Parathyroid adenoma (tissue), 2 donors: ENCODE data around the gene KYNU.

Source experiments
- H2AFZ ChIP-seq: fragments of 300-600 bp; sonication (generic); one replicate; pipeline ENCODE4 v1.7.0; 2017; ENCODE audit warnings: antibody characterized with exemption, mild to moderate bottlenecking
- H3K27ac ChIP-seq: fragments of 300-600 bp; sonication (generic); one replicate; pipeline ENCODE4 v1.7.0; 2017
- H3K27me3 ChIP-seq: fragments of 300-600 bp; sonication (generic); one replicate; pipeline ENCODE4 v1.7.0; 2017; ENCODE audit warnings: low read length; ENCODE audit not compliant: control insufficient read depth, insufficient read depth
- H3K36me3 ChIP-seq: fragments of 300-600 bp; sonication (generic); one replicate; pipeline ENCODE4 v1.7.0; 2017; ENCODE audit warnings: low read length; ENCODE audit not compliant: control insufficient read depth, insufficient read depth
- H3K4me1 ChIP-seq: fragments of 300-600 bp; sonication (generic); one replicate; pipeline ENCODE4 v1.7.0; 2017; ENCODE audit warnings: control low read depth
- H3K4me2 ChIP-seq: fragments of 300-600 bp; sonication (generic); one replicate; pipeline ENCODE4 v1.7.0; 2017; ENCODE audit warnings: low read length
- H3K4me3 ChIP-seq: fragments of 300-600 bp; sonication (generic); one replicate; pipeline ENCODE4 v1.7.0; 2017; ENCODE audit warnings: low read depth, low read length
- H3K79me2 ChIP-seq: fragments of 300-600 bp; sonication (generic); one replicate; pipeline ENCODE4 v1.7.0; 2017; ENCODE audit warnings: control low read depth
- H3K9ac ChIP-seq: fragments of 300-600 bp; sonication (generic); one replicate; pipeline ENCODE4 v1.7.0; 2017; ENCODE audit warnings: mild to moderate bottlenecking
- H3K9me3 ChIP-seq: fragments of 300-600 bp; sonication (generic); one replicate; pipeline ENCODE4 v1.7.0; 2017; ENCODE audit warnings: low read length; ENCODE audit not compliant: control insufficient read depth
- TF ChIP-seq, protein P1 (sequence below): fragments of 300-600 bp; sonication (generic); IDR thresholded peaks from one replicate; pipeline ENCODE4 v1.7.0; 2017; ENCODE audit warnings: antibody characterized with exemption, mild to moderate bottlenecking
- donor health status: primary hyperparathyroidism.

Gene KYNU

DNA sequence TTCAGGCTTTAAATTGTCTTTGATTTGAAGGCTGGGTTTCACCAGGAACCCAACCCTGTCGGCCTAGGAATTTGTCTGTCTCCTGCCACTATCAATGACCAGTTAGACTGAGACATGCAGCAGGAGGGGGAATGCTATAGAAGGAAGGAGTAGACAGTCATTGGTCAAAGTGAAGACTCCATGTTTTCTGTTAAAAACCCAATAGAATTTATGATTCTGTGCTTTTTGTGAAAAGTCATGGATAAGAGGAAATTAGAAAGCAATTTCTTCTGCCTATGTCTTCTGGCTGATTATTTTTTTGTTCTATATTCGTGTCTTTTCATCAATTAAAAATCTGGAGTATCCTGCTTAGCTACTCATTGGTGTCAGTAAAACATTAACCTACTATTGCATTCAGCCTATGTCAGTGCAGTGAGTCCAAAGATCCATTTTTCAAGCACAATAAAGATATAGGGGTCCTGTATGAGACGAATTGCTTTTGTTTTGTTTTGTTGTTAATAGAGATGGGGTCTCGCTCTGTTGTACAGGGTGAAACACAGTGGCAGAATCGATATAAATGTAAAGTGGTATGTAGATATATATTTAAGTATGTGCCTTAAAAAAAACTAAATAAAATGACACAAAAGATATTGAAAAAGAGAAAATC is 7.9 kb upstream of the KYNU start:
- H3K9ac ChIP-seq: no peak overlapping the region
- H3K79me2 ChIP-seq: no peaks in the 10 kb centered on the region
- H3K27me3 ChIP-seq: no peaks in the 10 kb centered on the region
- TF ChIP-seq, protein P1, sequence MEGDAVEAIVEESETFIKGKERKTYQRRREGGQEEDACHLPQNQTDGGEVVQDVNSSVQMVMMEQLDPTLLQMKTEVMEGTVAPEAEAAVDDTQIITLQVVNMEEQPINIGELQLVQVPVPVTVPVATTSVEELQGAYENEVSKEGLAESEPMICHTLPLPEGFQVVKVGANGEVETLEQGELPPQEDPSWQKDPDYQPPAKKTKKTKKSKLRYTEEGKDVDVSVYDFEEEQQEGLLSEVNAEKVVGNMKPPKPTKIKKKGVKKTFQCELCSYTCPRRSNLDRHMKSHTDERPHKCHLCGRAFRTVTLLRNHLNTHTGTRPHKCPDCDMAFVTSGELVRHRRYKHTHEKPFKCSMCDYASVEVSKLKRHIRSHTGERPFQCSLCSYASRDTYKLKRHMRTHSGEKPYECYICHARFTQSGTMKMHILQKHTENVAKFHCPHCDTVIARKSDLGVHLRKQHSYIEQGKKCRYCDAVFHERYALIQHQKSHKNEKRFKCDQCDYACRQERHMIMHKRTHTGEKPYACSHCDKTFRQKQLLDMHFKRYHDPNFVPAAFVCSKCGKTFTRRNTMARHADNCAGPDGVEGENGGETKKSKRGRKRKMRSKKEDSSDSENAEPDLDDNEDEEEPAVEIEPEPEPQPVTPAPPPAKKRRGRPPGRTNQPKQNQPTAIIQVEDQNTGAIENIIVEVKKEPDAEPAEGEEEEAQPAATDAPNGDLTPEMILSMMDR: no peak
- H2AFZ ChIP-seq: no peak overlapping the region
- no peaks in the 10 kb centered on the region for H3K9me3 ChIP-seq
- H3K4me3 ChIP-seq: no peak overlapping the region
- no peaks in the 10 kb centered on the region for H3K36me3 ChIP-seq
- H3K4me1 ChIP-seq: no peaks in the 10 kb centered on the region
- H3K4me2 ChIP-seq: no peak overlapping the region
- no peak overlapping the region for H3K27ac ChIP-seq

DNA sequence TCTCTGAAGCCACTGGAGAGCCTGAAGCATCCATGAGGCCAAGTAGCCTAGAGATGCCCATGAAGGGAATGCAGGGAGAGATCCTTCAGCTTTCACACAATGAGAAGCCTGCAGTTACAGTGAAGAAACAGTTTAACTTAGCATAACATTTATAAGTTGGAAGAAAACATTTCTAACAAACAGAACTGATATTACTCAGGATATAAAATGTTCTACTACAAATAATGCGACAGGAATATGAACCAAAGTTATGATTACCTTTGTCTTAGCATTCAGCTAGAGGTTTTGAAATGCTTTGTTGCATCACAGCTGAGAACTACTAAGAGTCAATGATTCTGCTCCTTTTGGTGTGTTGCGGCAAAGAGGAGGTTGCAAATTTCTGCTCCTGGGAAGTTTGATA is 6.9 kb upstream of the KYNU start:
- Histone ChIP-seq H3K4me3 (no peak overlapping the region), H3K4me2 (no peak overlapping the region), H3K9ac (no peak overlapping the region), H2AFZ (no peak overlapping the region), H3K36me3 (no peaks in the 10 kb centered on the region), H3K27me3 (no peaks in the 10 kb centered on the region), H3K27ac (no peak overlapping the region), H3K79me2 (no peaks in the 10 kb centered on the region), H3K9me3 (no peaks in the 10 kb centered on the region), H3K4me1 (no peaks in the 10 kb centered on the region)
- TF ChIP-seq, protein P1: no peak

DNA sequence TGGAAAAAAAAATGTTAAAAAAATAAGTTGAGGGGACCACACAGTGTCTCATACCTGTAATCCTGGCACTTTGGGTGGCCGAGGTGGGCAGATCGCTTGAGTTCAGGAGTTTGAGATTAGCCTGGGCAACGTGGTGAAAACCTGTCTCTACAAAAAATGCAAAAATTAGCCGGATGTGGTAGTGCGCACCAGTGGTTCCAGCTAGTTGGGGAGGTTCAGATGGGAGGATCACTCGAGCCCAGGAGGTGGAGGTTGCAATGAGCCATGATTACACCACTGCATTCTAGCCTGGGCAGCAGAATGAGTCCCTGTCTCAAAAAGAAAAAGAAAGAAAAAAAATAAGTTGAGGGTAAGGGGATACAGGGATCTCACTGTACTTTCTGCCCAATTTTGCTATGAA is 6.1 kb upstream of the KYNU start:
- no peaks in the 10 kb centered on the region for H3K4me1 ChIP-seq
- no peak overlapping the region for H3K9ac ChIP-seq
- no peaks in the 10 kb centered on the region for H3K79me2 ChIP-seq
- H2AFZ ChIP-seq: no peak overlapping the region
- no peak overlapping the region for H3K4me3 ChIP-seq
- H3K27me3 ChIP-seq: no peaks in the 10 kb centered on the region
- no peak overlapping the region for H3K4me2 ChIP-seq
- H3K9me3 ChIP-seq: no peaks in the 10 kb centered on the region
- TF ChIP-seq, protein P1: no peak
- no peak overlapping the region for H3K27ac ChIP-seq
- H3K36me3 ChIP-seq: no peaks in the 10 kb centered on the region

DNA sequence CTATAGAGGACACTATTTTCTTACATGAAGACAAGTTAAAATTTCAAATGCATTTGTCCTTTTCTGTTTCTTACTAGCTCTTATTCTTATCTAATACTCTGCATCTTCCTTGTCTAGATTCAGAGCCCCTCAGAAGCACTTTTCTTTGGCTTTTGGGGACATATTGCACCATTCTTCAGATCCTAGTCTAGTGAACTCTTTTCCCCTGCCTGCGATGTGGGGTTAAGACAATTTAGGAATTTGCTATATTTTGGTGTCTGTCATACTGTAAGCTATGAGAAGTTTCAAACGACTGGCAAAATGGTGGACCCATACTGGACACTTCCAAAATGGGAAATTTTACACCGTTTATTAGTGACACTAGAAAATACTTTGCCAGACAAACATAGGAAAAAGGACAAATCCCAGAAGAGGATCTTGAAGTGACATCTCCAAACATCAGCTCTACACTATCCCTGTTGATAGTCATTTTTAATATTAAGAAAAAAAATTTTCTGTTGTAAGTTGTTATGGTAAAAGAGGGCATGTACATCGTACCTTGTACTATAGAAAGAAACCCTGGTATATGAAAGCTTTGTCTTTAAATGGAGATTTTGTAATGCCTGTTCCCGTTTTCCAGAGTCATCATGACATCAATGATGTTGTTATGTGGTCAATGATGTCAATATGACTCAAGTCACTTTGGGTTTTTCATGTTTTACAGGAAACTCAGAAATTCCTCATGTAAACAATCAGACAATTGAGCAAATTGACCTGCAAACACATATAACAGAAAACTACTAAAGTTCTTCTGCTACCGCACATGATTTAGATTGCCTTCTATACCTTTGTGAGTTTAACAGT is 4.4 kb upstream of the KYNU start:
- no peaks in the 10 kb centered on the region for H3K9me3 ChIP-seq
- no peak overlapping the region for H3K4me2 ChIP-seq
- H3K4me3 ChIP-seq: no peak overlapping the region
- no peaks in the 10 kb centered on the region for H3K4me1 ChIP-seq
- no peak overlapping the region for H3K9ac ChIP-seq
- H3K27ac ChIP-seq: no peak overlapping the region
- TF ChIP-seq, protein P1: no peak
- no peaks in the 10 kb centered on the region for H3K79me2 ChIP-seq
- H3K36me3 ChIP-seq: no peaks in the 10 kb centered on the region
- H2AFZ ChIP-seq: no peak overlapping the region
- no peaks in the 10 kb centered on the region for H3K27me3 ChIP-seq
